Central memory CD4-positive, alpha-beta T cell (primary cell): ENCODE measurements around the gene CHRNA7.
"Not testable (repeated sequence)": the region's sequence is repeated elsewhere in the genome, so short reads cannot be mapped to it uniquely, and the experiment has no call there.

Source experiments
- DNase-seq: peaks from one replicate; pipeline ENCODE4 v3.0.0; 2022

The CHRNA7 gene

DNA sequence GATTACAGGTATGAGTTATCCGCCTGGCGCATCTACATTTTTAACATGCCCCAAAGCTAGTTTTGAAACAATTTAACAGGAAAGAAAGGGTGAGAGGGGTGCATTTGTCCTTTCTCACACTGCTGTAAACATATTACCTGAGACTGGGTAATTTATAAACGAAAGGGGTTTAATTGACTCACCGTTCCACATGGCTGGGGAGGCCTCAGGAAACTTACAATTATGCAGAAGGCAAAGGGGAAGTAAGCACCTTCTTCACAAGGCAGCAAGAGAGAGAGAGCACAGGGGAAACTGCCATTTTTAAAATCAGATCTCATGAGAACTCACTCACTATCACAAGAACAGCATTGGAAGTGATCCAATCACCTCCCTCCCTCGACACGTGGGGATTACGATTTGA is 165.9 kb downstream of the CHRNA7 start:
- DNase-seq = not testable (repeated sequence)

GRCh38 chr15:32198938-32199337 is 168.6 kb downstream of the CHRNA7 start:
- DNase-seq = not testable (repeated sequence)

- DNase-seq = not testable (repeated sequence)
These were observed 178.8 kb downstream of the CHRNA7 start for GRCh38 chr15:32209081-32209480.

GRCh38 chr15:32218666-32219065 is 188.4 kb downstream of the CHRNA7 start:
- no peak for DNase-seq
